ENCODE measurements around the gene GPR12. TPM values are rescaled to one million over a fixed set of nuclear protein-coding genes. Genes with fewer than 3 reads are reported as not detected.

GPR12 gene
- total and polyA plus RNA-seq, 2 donors (not counting 3 experiments of a cell fraction or from before 2014, with no cell fraction given), result not detected

GRCh38 chr13:26711211-26711610 is 49.4 kb downstream of the GPR12 start:
- TF ChIP-seq POLR2AphosphoS5 (IDR thresholded peaks at IDR 0.05; ENCODE audit: insufficient read depth, low read depth, low read length) (no peak), EZH2 (IDR thresholded peaks at IDR 0.05; ENCODE audit: borderline replicate concordance, low read depth, low read length, severe bottlenecking) (no peak), CTCF (IDR thresholded peaks at IDR 0.05; ENCODE audit: extremely low read depth in 1 of 2, insufficient read depth in 1 of 2, low read depth in 1 of 2, low read length in 2 of 2) (no peak), MAX (IDR thresholded peaks at IDR 0.05; ENCODE audit: insufficient read depth, insufficient read length) (no peak), JUN (IDR thresholded peaks at IDR 0.05; ENCODE audit: borderline replicate concordance, insufficient read depth, insufficient read length, low read depth) (no peak), FOS (IDR thresholded peaks at IDR 0.05; ENCODE audit: borderline replicate concordance, insufficient read depth, low read length) (no peak), GATA2 (IDR thresholded peaks at IDR 0.05; ENCODE audit: insufficient read depth, insufficient read length, low read depth, low read length) (no peak), POLR2A (IDR thresholded peaks at IDR 0.05; ENCODE audit: low read depth, low read length) (no peak), MYC (IDR thresholded peaks at IDR 0.05; ENCODE audit: low read depth, low read length) (no peak)
- Histone ChIP-seq H4K20me1 (replicated peaks; ENCODE audit: control insufficient read depth, extremely low read depth, insufficient read depth, low read length) (no peaks in the 10 kb centered on the region), H2AFZ (ENCODE audit: low read depth, low read length) (no peak overlapping the region), H3K27ac (ENCODE audit: insufficient read depth, low read depth, low read length) (no peak overlapping the region), H3K27me3 (ENCODE audit: control insufficient read depth in 2 of 2, insufficient read depth in 2 of 2, low read length in 2 of 2) (peaks cover 1 to 4% of the 10 kb centered on the region in 2 experiments), H3K9me3 (replicated peaks; ENCODE audit: control insufficient read depth, insufficient read depth, low read length) (no peaks in the 10 kb centered on the region), H3K9ac (replicated peaks; ENCODE audit: extremely low read depth, insufficient read depth, low read length) (no peak overlapping the region), H3K79me2 (ENCODE audit: control insufficient read depth, insufficient read depth, low read length) (no peaks in the 10 kb centered on the region), H3K4me3 (replicated peaks in 1 of 3; ENCODE audit: insufficient read depth in 1 of 3, low read depth in 1 of 3, low read length in 3 of 3) (no peak overlapping the region), H3K4me2 (ENCODE audit: insufficient read depth, low read length) (no peak overlapping the region), H3K9me1 (replicated peaks; ENCODE audit: control insufficient read depth, extremely low read depth, insufficient read depth, low read length) (no peaks in the 10 kb centered on the region), H3K36me3 (ENCODE audit: control insufficient read depth in 2 of 2, extremely low read depth in 1 of 2, insufficient read depth in 2 of 2, low read length in 2 of 2) (no peaks in the 10 kb centered on the region), H3K4me1 (ENCODE audit: control insufficient read depth, extremely low read depth, insufficient read depth, low read length) (no peaks in the 10 kb centered on the region)
- DNase-seq (ENCODE audit: low read depth, low spot score), result no peak
- POLR2A ChIA-PET, result no interaction called here
- BruUV-seq (replicated peaks), result no TSS peak
- FAIRE-seq, result no peak
- intact Hi-C loops (cut with micrococcal nuclease), result no loop called here
- CTCF ChIA-PET, result interaction anchor here (1.2 to 3.1 kb wide), 3 partner anchors 9 to 162 kb away, joined by 5 to 18 read pairs (median 8); no protein-coding TSS in a partner anchor
- dilution Hi-C loops (cut with MboI; ENCODE audit: extremely low pct_ligation_motif_present, low sequenced_read_pairs), result no loop called here
